GM12891 (cell line): ENCODE data around the gene PTPN13. TPM values are rescaled to one million over a fixed set of nuclear protein-coding genes. Genes with fewer than 3 reads are reported as not detected.

Experiments used
- DNase-seq: peaks from one replicate; pipeline ENCODE4 v3.0.0; 2011; ENCODE audit warnings: low spot score; ENCODE audit not compliant: insufficient read length
- FAIRE-seq: peaks from 2 replicates; lab custom pipeline; 2011; peaks lifted over from hg19 to GRCh38; lab: Jason Lieb, UNC
- PAX5 ChIP-seq: IDR thresholded peaks from 2 replicates; pipeline ENCODE4 v1.6.1; 2011; ENCODE audit warnings: low read length, moderate library complexity, mild to moderate bottlenecking; ENCODE audit not compliant: insufficient read depth, severe bottlenecking
- POLR2A ChIP-seq: IDR thresholded peaks from 2 replicates; pipeline ENCODE4 v1.6.1; 2011; ENCODE audit warnings: low read depth, low read length, control low read depth
- POLR2AphosphoS5 ChIP-seq: IDR thresholded peaks from 2 replicates; pipeline ENCODE4 v1.6.1; 2011; ENCODE audit warnings: low read depth, low read length, control low read depth
- POU2F2 ChIP-seq: IDR thresholded peaks from 2 replicates; pipeline ENCODE4 v1.6.1; 2011; ENCODE audit warnings: low read depth, mild to moderate bottlenecking, control low read depth, low read length, moderate library complexity
- SPI1 ChIP-seq: IDR thresholded peaks from 2 replicates; pipeline ENCODE4 v1.6.1; 2011; ENCODE audit warnings: low read depth, low read length, control low read depth
- TAF1 ChIP-seq: IDR thresholded peaks from 2 replicates; pipeline ENCODE4 v1.6.1; 2011; ENCODE audit warnings: low read depth, low read length, control low read depth
- polyA plus RNA-seq: library from polyadenylated mRNA; unstranded; fragments of >200 nt; gene quantifications from one replicate; pipeline ENCODE4 v1.2.1, GENCODE V29; 2012; ENCODE audit warnings: low read depth, missing spikeins, inconsistent platforms; ENCODE audit not compliant: missing spikeins

The PTPN13 gene
- polyA plus RNA-seq, result 2.5 TPM

- peak; percentile 86 for TF ChIP-seq TAF1
- peak; percentile 81; the same call in 1 of the 2 replicates for TF ChIP-seq POLR2AphosphoS5
- TF ChIP-seq POLR2A, result peak; percentile 79; the same call in 1 of the 2 replicates
- TF ChIP-seq SPI1, result no peak
- no peak for TF ChIP-seq PAX5
- peak; percentile 51 for TF ChIP-seq POU2F2
- FAIRE-seq (peak; percentile 98), DNase-seq (peak; percentile 74)
Observed at GRCh38 chr4:86593688-86594558, at the start of gene PTPN13. PTPN13 (plus strand) TSS chr4:86594315; CDS start chr4:86635257, 40,942 bp downstream.

GRCh38 chr4:86547140-86547539 is 47.0 kb upstream of the PTPN13 start:
- TF ChIP-seq POU2F2 (no peak), POLR2A (no peak), PAX5 (no peak)
- FAIRE-seq (no peak), DNase-seq (no peak)

- FAIRE-seq (no peak), DNase-seq (no peak)
- TF ChIP-seq PAX5, result no peak
- TF ChIP-seq TAF1, result no peak
- no peak for TF ChIP-seq SPI1
- no peak for TF ChIP-seq POU2F2
- no peak for TF ChIP-seq POLR2AphosphoS5
Observed at GRCh38 chr4:86549163-86549788, 44.8 kb upstream of the PTPN13 start.

- no peak for FAIRE-seq
- no peak for DNase-seq
- TF ChIP-seq PAX5 (no peak), TAF1 (no peak), POLR2A (no peak), SPI1 (no peak), POU2F2 (no peak), POLR2AphosphoS5 (no peak)
Observed at GRCh38 chr4:86551387-86551786, 42.7 kb upstream of the PTPN13 start.

GRCh38 chr4:86554646-86555045 is 39.5 kb upstream of the PTPN13 start:
- TF ChIP-seq TAF1, result no peak
- TF ChIP-seq SPI1, result 0 out of 2 replicates have a peak, but pooled peaks have one; percentile 18
- FAIRE-seq (no peak), DNase-seq (no peak)

- DNase-seq, result no peak
- no peak for FAIRE-seq
- TF ChIP-seq PAX5 (no peak), TAF1 (no peak), POU2F2 (no peak), POLR2AphosphoS5 (no peak), POLR2A (no peak), SPI1 (no peak)
Observed at GRCh38 chr4:86556791-86557415, 37.2 kb upstream of the PTPN13 start.

- no peak for TF ChIP-seq TAF1
- TF ChIP-seq SPI1, result no peak
- no peak for TF ChIP-seq PAX5
- no peak for TF ChIP-seq POU2F2
- no peak for TF ChIP-seq POLR2A
- no peak for TF ChIP-seq POLR2AphosphoS5
- FAIRE-seq (no peak), DNase-seq (no peak)
Observed at GRCh38 chr4:86557526-86557925, 36.6 kb upstream of the PTPN13 start.

GRCh38 chr4:86558258-86558657 is 35.9 kb upstream of the PTPN13 start:
- TF ChIP-seq POLR2A, result no peak
- TF ChIP-seq POLR2AphosphoS5, result no peak
- TF ChIP-seq SPI1, result no peak
- no peak for TF ChIP-seq POU2F2
- no peak for TF ChIP-seq TAF1
- no peak for TF ChIP-seq PAX5
- DNase-seq (no peak), FAIRE-seq (no peak)

GRCh38 chr4:86558797-86559196 is 35.3 kb upstream of the PTPN13 start:
- DNase-seq (no peak), FAIRE-seq (no peak)
- TF ChIP-seq PAX5 (no peak), POLR2A (no peak), POU2F2 (no peak), SPI1 (no peak), TAF1 (no peak), POLR2AphosphoS5 (no peak)
